Thoracic aorta (tissue), 2 donors: Measurements from ENCODE around the gene MED12L. TPM values are rescaled to one million over a fixed set of nuclear protein-coding genes. Genes with fewer than 3 reads are reported as not detected.

ENCODE experiments used
- ATAC-seq: fragments of 150-250 bp; one replicate; pipeline ENCODE4 v1.8.0; 2017; ENCODE audit warnings: low read depth; ENCODE audit not compliant: insufficient number of reproducible peaks, low FRiP score
- DNase-seq: peaks from one replicate; pipeline ENCODE4 v3.0.0-alpha.2; 2020; ENCODE audit warnings: low spot score
- H3K27ac ChIP-seq, 2 donors: fragments of 200-600 bp; sonication (generic); 1 replicate in 1 of 2; 2 replicates in 1 of 2; pipeline ENCODE4 v1.5.1; 2016; ENCODE audit warnings: mild to moderate bottlenecking in 2 of 2, moderate library complexity in 2 of 2
- H3K27me3 ChIP-seq: fragments of 200-600 bp; sonication (generic); replicated peaks from 2 replicates; pipeline ENCODE4 v1.6.0; 2016; ENCODE audit warnings: mild to moderate bottlenecking; ENCODE audit not compliant: insufficient read depth
- H3K36me3 ChIP-seq: fragments of 200-600 bp; sonication (generic); one replicate; pipeline ENCODE4 v1.5.1; 2016
- H3K4me1 ChIP-seq, 2 donors: fragments of 200-600 bp; sonication (generic); 1 replicate in 1 of 2; 2 replicates in 1 of 2; pipeline versions ENCODE4 v1.5.1 to v1.6.0; 2016; ENCODE audit warnings: low read depth in 2 of 2, mild to moderate bottlenecking in 1 of 2; ENCODE audit not compliant: control insufficient read depth in 1 of 2
- H3K4me3 ChIP-seq: fragments of 200-600 bp; sonication (generic); 2 replicates; pipeline ENCODE4 v1.5.1; 2016; ENCODE audit warnings: mild to moderate bottlenecking
- H3K9me3 ChIP-seq: fragments of 200-600 bp; sonication (generic); 2 replicates; pipeline ENCODE4 v1.5.1; 2016
- CTCF ChIP-seq: fragments of 200-600 bp; sonication (generic); IDR thresholded peaks from one replicate; pipeline ENCODE4 v1.5.1; 2019; ENCODE audit warnings: antibody characterized with exemption
- total RNA-seq, 2 donors: library from RNA; depleted of rRNA; stranded (reverse); fragments of >200 nt; gene quantifications; one replicate each; pipeline versions ENCODE4 v1.1.0 to v1.2.3, GENCODE V29; 2016

The MED12L gene
- total RNA-seq, 2 donors from 2014 or later, result 0.27 to 2.0 TPM

DNA sequence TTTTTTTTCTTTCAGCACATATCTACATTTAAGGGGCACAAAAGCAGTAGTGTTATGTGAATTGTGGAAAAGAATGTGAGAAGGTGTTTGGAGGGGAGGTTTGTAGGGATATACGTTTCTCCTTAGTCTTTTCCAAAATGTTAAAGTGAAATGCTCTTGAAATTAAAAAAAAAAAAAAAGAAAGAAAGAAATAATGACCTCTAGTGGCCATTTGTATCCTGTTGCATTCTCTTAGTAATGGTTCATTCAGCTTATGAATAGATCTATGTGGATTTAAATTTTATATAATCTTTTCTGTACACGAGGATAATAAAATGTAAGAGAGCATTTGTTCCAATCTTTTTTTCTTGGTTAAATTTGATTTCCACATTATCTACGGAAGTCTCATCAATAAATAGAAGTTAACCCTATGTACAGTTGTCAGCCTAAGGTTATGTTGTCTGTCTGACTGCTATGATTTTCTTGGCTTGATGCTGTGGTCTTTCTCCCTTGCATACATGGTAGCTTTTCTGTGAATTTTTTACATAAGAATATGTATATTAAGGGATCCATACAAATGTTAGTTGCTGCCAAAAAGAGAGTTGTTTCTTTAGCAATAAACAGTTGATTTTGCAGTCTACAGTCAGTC, 242.2 kb downstream of the MED12L start:
- H3K27ac ChIP-seq, result no peak overlapping the region
- TF ChIP-seq CTCF, result peak; percentile 38
- no peaks in the 10 kb centered on the region for H3K36me3 ChIP-seq
- no peaks in the 10 kb centered on the region for H3K4me1 ChIP-seq
- H3K9me3 ChIP-seq, result no peaks in the 10 kb centered on the region
- peak overlapping the region; percentile 46 for H3K4me3 ChIP-seq
- ATAC-seq, result no peak
- no peak for DNase-seq
- no peaks in the 10 kb centered on the region for H3K27me3 ChIP-seq

- H3K36me3 ChIP-seq, result no peaks in the 10 kb centered on the region
- H3K27me3 ChIP-seq, result no peaks in the 10 kb centered on the region
- DNase-seq, result no peak
- H3K27ac ChIP-seq, result no peak overlapping the region
- no peak for ATAC-seq
- peak overlapping the region; percentile 45 for H3K4me3 ChIP-seq
- no peaks in the 10 kb centered on the region for H3K9me3 ChIP-seq
- no peak for TF ChIP-seq CTCF
- H3K4me1 ChIP-seq, result no peaks in the 10 kb centered on the region
Observed at GRCh38 chr3:151328298-151328995, 243.0 kb downstream of the MED12L start.

DNA sequence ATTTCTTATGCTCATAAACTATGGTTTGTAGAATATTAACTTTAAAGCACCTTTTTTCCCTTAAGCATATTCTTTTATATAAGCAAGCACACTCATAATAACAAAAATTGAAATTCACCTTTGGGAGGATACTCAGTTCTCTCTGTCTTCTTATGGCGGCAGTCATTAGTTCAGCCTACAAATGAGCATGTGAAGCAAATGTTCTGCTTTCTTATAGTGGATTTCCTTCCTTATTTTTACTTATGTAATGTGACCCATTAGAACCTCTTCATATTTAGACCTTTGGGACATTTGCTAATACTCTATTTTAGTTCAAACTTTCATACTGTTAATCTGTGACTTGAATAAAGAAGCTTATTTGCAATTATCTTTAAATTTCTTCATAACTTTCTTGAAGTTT, 243.9 kb downstream of the MED12L start, which contains the start of gene P2RY13:
Gene P2RY13, minus strand, starts transcription at position 187 of the 400 bp plus-strand sequence. Its CDS starts 21 bp downstream, at position 166.
- no peaks in the 10 kb centered on the region for H3K4me1 ChIP-seq
- no peak within 1 kb of the TSS for H3K27ac ChIP-seq
- H3K36me3 ChIP-seq, result no peaks in the 10 kb centered on the region
- no peaks in the 10 kb centered on the region for H3K9me3 ChIP-seq
- DNase-seq (no peak), ATAC-seq (no peak)
- H3K27me3 ChIP-seq, result no peaks in the 10 kb centered on the region
- H3K4me3 ChIP-seq, result peak within 1 kb of the TSS; percentile 45
- no peak for TF ChIP-seq CTCF

- no peak overlapping the region for H3K27ac ChIP-seq
- no peak overlapping the region for H3K4me3 ChIP-seq
- no peaks in the 10 kb centered on the region for H3K4me1 ChIP-seq
- H3K36me3 ChIP-seq, result no peaks in the 10 kb centered on the region
- DNase-seq, result no peak
- no peaks in the 10 kb centered on the region for H3K27me3 ChIP-seq
- ATAC-seq, result no peak
- TF ChIP-seq CTCF, result no peak
- no peaks in the 10 kb centered on the region for H3K9me3 ChIP-seq
Observed at GRCh38 chr3:151330379-151330778, 244.9 kb downstream of the MED12L start.

GRCh38 chr3:151330899-151331298, 245.4 kb downstream of the MED12L start:
- ATAC-seq, result no peak
- no peak for TF ChIP-seq CTCF
- no peaks in the 10 kb centered on the region for H3K4me1 ChIP-seq
- no peaks in the 10 kb centered on the region for H3K36me3 ChIP-seq
- no peaks in the 10 kb centered on the region for H3K9me3 ChIP-seq
- H3K27me3 ChIP-seq, result no peaks in the 10 kb centered on the region
- no peak for DNase-seq
- no peak overlapping the region for H3K4me3 ChIP-seq
- H3K27ac ChIP-seq, result no peak overlapping the region
